ENCODE results near the gene THBS3.
A peak's percentile ranks its signal among the peaks of the same experiment; 100 is the strongest.
"Not testable (repeated sequence)": the region's sequence is repeated elsewhere in the genome, so short reads cannot be mapped to it uniquely, and the experiment has no call there.

THBS3 gene

GRCh38 chr1:155170101-155170785, 37.5 kb downstream of the THBS3 start:
- H3K4me3 ChIP-seq (ENCODE audit: severe bottlenecking) = no peak overlapping the region
- no peaks in the 10 kb centered on the region for H3K9me3 ChIP-seq (ENCODE audit: severe bottlenecking)
- H3K36me3 ChIP-seq (ENCODE audit: low read depth) = peaks cover 21% of the 10 kb centered on the region
- no peaks in the 10 kb centered on the region for H3K4me1 ChIP-seq (ENCODE audit: insufficient read depth, poor library complexity, severe bottlenecking)
- no peak overlapping the region for H3K27ac ChIP-seq (ENCODE audit: poor library complexity, severe bottlenecking)
- TF ChIP-seq, protein P1, sequence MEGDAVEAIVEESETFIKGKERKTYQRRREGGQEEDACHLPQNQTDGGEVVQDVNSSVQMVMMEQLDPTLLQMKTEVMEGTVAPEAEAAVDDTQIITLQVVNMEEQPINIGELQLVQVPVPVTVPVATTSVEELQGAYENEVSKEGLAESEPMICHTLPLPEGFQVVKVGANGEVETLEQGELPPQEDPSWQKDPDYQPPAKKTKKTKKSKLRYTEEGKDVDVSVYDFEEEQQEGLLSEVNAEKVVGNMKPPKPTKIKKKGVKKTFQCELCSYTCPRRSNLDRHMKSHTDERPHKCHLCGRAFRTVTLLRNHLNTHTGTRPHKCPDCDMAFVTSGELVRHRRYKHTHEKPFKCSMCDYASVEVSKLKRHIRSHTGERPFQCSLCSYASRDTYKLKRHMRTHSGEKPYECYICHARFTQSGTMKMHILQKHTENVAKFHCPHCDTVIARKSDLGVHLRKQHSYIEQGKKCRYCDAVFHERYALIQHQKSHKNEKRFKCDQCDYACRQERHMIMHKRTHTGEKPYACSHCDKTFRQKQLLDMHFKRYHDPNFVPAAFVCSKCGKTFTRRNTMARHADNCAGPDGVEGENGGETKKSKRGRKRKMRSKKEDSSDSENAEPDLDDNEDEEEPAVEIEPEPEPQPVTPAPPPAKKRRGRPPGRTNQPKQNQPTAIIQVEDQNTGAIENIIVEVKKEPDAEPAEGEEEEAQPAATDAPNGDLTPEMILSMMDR (IDR thresholded peaks at IDR 0.05; ENCODE audit: poor library complexity, severe bottlenecking) = no peak
- DNase-seq (ENCODE audit: low spot score) (no peak), ATAC-seq (ENCODE audit: low read depth) (no peak)
- no peaks in the 10 kb centered on the region for H3K27me3 ChIP-seq (ENCODE audit: insufficient read depth, poor library complexity, severe bottlenecking)

- Histone ChIP-seq H3K9me3 (ENCODE audit: severe bottlenecking) (no peaks in the 10 kb centered on the region), H3K4me3 (ENCODE audit: severe bottlenecking) (no peak overlapping the region), H3K27me3 (ENCODE audit: insufficient read depth, poor library complexity, severe bottlenecking) (no peaks in the 10 kb centered on the region), H3K36me3 (ENCODE audit: low read depth) (peaks cover 21% of the 10 kb centered on the region), H3K27ac (ENCODE audit: poor library complexity, severe bottlenecking) (no peak overlapping the region), H3K4me1 (ENCODE audit: insufficient read depth, poor library complexity, severe bottlenecking) (no peaks in the 10 kb centered on the region)
- DNase-seq (ENCODE audit: low spot score) (no peak), ATAC-seq (ENCODE audit: low read depth) (no peak)
- TF ChIP-seq, protein P1 (IDR thresholded peaks at IDR 0.05; ENCODE audit: poor library complexity, severe bottlenecking) = no peak
Measured at GRCh38 chr1:155169541-155169940, 38.2 kb downstream of the THBS3 start.

DNA sequence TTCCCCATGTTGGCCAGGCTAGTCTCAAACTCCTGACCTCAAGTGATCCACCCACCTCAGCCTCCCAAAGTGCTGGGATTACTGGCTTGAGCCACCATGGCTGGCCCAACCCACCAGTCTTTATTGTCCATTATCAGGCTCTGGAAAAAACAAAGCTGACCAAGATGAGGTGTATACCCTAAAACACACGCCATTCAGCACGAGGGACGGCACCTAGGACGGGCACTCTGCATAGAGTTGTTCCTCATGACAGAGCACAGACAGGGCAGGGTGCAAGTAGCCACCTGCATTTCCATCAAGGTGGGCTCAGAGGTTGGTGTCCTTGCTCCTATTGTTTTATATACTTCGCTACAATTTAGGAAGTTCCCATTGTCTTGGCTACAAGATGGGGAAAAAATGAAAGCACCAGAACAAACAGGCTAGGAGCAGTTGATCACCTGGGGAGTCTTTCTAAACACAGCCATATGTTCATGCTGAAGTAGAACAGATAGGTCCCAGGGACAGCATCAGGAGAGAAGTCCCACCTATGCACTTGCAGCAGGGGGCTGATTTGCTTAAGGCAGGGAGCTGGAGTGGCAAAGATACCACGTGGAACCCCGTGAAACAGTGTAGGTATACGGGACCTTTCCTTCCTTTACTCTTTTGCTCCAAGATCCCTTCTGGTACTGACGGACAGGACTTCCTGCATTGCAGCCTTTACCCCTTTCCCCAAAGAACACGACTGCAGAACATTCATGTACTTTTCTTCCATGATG, 39.1 kb downstream of the THBS3 start:
- Histone ChIP-seq H3K27ac (ENCODE audit: poor library complexity, severe bottlenecking) (no peak overlapping the region), H3K9me3 (ENCODE audit: severe bottlenecking) (no peaks in the 10 kb centered on the region), H3K27me3 (ENCODE audit: insufficient read depth, poor library complexity, severe bottlenecking) (no peaks in the 10 kb centered on the region), H3K36me3 (ENCODE audit: low read depth) (peaks cover 21% of the 10 kb centered on the region), H3K4me3 (ENCODE audit: severe bottlenecking) (no peak overlapping the region), H3K4me1 (ENCODE audit: insufficient read depth, poor library complexity, severe bottlenecking) (no peaks in the 10 kb centered on the region)
- TF ChIP-seq, protein P1 (IDR thresholded peaks at IDR 0.05; ENCODE audit: poor library complexity, severe bottlenecking) = no peak
- ATAC-seq (ENCODE audit: low read depth) (no peak), DNase-seq (ENCODE audit: low spot score) (no peak)

DNA sequence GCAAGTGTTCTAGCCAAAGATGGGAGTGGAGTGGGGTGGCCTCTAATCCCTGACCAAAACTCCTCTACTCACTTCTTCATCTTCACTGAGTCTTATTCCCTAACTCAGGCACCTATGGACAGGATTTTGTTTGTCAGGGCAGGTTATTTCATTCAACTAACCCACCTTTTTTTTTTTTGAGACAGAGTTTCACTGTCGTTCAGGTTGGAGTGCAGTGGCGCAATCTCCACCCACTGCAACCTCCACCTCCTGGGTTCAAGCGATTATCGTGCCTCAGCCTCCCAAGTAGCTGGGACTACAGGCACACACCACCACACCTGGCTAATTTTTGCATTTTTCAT, 39.6 kb downstream of the THBS3 start:
- not testable (repeated sequence) for H3K27me3 ChIP-seq (ENCODE audit: insufficient read depth, poor library complexity, severe bottlenecking); H3K27ac ChIP-seq (ENCODE audit: poor library complexity, severe bottlenecking); H3K4me1 ChIP-seq (ENCODE audit: insufficient read depth, poor library complexity, severe bottlenecking); DNase-seq (ENCODE audit: low spot score); H3K9me3 ChIP-seq (ENCODE audit: severe bottlenecking); H3K4me3 ChIP-seq (ENCODE audit: severe bottlenecking); ATAC-seq (ENCODE audit: low read depth)
- peaks cover 21% of the 10 kb centered on the region for H3K36me3 ChIP-seq (ENCODE audit: low read depth)
- TF ChIP-seq, protein P1 (IDR thresholded peaks at IDR 0.05; ENCODE audit: poor library complexity, severe bottlenecking) = peak; percentile 65
